ENCODE measurements around the gene FAAP20.

FAAP20 gene

DNA sequence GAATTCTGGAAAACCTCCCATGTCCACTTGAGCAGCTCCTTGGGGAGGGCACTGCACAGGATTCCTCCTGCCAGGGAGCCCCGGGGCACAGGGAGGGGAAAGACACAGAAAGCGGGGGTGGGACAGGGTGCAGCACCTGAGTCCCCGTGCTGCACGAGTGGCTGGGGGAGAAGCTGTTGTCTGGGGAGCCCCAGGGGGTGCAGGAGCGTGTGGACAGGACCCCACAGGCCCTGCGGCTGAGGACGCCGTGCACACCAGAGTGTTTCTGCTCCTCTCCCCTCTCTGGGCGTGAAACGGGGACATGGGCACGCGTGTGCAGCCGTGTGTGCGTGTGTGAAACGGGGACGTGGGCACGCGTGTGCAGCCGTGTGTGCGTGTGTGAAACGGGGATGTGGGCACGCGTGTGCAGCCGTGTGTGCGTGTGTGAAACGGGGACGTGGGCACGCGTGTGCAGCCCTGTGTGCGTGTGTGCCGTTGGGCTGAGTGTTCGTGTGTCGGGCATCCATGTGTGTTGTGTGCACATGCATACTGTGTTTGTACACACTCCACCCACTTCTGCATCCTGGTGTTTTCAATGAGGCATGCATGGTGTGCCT is 21.9 kb downstream of the FAAP20 start:
- TF ChIP-seq, protein P1, sequence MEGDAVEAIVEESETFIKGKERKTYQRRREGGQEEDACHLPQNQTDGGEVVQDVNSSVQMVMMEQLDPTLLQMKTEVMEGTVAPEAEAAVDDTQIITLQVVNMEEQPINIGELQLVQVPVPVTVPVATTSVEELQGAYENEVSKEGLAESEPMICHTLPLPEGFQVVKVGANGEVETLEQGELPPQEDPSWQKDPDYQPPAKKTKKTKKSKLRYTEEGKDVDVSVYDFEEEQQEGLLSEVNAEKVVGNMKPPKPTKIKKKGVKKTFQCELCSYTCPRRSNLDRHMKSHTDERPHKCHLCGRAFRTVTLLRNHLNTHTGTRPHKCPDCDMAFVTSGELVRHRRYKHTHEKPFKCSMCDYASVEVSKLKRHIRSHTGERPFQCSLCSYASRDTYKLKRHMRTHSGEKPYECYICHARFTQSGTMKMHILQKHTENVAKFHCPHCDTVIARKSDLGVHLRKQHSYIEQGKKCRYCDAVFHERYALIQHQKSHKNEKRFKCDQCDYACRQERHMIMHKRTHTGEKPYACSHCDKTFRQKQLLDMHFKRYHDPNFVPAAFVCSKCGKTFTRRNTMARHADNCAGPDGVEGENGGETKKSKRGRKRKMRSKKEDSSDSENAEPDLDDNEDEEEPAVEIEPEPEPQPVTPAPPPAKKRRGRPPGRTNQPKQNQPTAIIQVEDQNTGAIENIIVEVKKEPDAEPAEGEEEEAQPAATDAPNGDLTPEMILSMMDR (IDR thresholded peaks at IDR 0.05): no peak
- Histone ChIP-seq H3K4me2 (ENCODE audit: low read length) (no peak overlapping the region), H3K4me3 (ENCODE audit: low read depth, low read length) (no peak overlapping the region), H3K4me1 (no peaks in the 10 kb centered on the region), H3K27me3 (ENCODE audit: control insufficient read depth, insufficient read depth, low read length) (no peaks in the 10 kb centered on the region), H2AFZ (no peak overlapping the region), H3K9ac (no peak overlapping the region), H3K27ac (no peak overlapping the region), H3K9me3 (ENCODE audit: control insufficient read depth, low read length) (no peaks in the 10 kb centered on the region), H3K79me2 (no peaks in the 10 kb centered on the region), H3K36me3 (ENCODE audit: control insufficient read depth, insufficient read depth, low read length) (no peaks in the 10 kb centered on the region)

DNA sequence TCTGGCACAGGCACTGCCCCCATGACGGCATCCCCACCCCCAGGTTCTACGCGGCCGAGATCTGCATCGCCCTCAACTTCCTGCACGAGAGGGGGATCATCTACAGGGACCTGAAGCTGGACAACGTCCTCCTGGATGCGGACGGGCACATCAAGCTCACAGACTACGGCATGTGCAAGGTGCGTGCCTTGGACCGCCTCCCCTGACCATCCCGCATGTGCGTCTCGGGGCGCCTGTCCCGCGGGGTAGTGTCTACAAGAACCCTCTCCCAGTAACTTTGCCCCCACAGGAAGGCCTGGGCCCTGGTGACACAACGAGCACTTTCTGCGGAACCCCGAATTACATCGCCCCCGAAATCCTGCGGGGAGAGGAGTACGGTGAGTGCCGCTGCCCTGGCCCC is 22.6 kb downstream of the FAAP20 start:
- Histone ChIP-seq H3K4me1 (no peaks in the 10 kb centered on the region), H3K36me3 (ENCODE audit: control insufficient read depth, insufficient read depth, low read length) (no peaks in the 10 kb centered on the region), H3K79me2 (no peaks in the 10 kb centered on the region), H2AFZ (no peak overlapping the region), H3K9ac (no peak overlapping the region), H3K9me3 (ENCODE audit: control insufficient read depth, low read length) (no peaks in the 10 kb centered on the region), H3K27ac (no peak overlapping the region), H3K4me3 (ENCODE audit: low read depth, low read length) (no peak overlapping the region), H3K27me3 (ENCODE audit: control insufficient read depth, insufficient read depth, low read length) (no peaks in the 10 kb centered on the region), H3K4me2 (ENCODE audit: low read length) (no peak overlapping the region)
- TF ChIP-seq, protein P1 (IDR thresholded peaks at IDR 0.05): no peak

DNA sequence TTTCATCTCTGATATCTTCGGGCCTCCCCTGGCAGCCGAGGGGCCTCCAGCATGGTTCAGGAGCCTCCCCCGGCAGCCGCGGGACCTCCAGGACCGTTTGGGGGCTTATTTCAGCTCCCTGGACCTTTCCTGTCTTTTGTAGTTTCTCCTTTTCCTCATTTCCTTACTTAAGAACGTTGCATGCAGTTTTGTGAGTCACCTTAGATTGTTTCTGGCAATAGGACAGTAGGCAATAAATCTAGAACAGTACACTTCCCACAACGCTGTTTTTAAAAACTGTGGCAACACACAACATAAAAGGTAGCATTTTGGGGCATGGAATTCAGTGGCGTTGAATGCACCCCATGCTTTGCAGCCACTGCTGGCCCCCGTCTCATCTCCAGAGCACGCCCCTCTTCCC is 24.4 kb downstream of the FAAP20 start:
- Histone ChIP-seq H3K36me3 (ENCODE audit: control insufficient read depth, insufficient read depth, low read length) (no peaks in the 10 kb centered on the region), H2AFZ (no peak overlapping the region), H3K9ac (no peak overlapping the region), H3K79me2 (no peaks in the 10 kb centered on the region), H3K4me2 (ENCODE audit: low read length) (no peak overlapping the region), H3K27ac (no peak overlapping the region), H3K27me3 (ENCODE audit: control insufficient read depth, insufficient read depth, low read length) (no peaks in the 10 kb centered on the region), H3K4me1 (no peaks in the 10 kb centered on the region), H3K4me3 (ENCODE audit: low read depth, low read length) (no peak overlapping the region), H3K9me3 (ENCODE audit: control insufficient read depth, low read length) (no peaks in the 10 kb centered on the region)
- TF ChIP-seq, protein P1 (IDR thresholded peaks at IDR 0.05): no peak

DNA sequence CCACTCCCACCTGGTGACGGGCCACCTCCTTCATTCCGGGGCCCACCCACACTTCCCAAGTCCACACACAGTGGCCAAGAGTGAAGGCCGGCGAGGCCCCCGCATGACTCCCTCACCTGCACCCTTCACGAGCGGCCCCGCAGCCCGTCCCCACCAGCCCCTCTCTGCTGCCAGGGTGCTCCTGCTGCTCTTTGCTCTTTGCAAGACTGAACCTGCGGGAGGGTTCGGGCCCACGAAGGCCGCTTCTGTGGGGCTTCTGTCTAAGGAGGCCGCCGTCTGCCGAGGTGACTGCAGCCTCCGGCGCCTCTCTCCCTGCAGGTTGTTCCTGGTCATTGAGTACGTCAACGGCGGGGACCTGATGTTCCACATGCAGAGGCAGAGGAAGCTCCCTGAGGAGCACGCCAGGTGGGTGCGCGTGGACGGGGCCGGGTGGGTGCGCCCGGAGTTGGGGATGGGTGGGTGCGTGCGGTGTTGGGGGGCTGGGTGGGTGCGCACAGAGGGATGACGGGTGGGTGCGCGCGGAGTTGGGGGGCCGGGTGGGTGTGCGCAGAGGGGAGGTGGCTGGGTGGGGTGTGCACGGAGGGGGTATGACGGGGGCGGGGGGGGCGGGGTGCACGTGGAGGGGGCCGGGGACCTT is 25.3 kb downstream of the FAAP20 start:
- Histone ChIP-seq H3K9me3 (ENCODE audit: control insufficient read depth, low read length) (no peaks in the 10 kb centered on the region), H2AFZ (no peak overlapping the region), H3K4me1 (no peaks in the 10 kb centered on the region), H3K4me2 (ENCODE audit: low read length) (no peak overlapping the region), H3K9ac (no peak overlapping the region), H3K27ac (no peak overlapping the region), H3K36me3 (ENCODE audit: control insufficient read depth, insufficient read depth, low read length) (no peaks in the 10 kb centered on the region), H3K27me3 (ENCODE audit: control insufficient read depth, insufficient read depth, low read length) (no peaks in the 10 kb centered on the region), H3K4me3 (ENCODE audit: low read depth, low read length) (no peak overlapping the region), H3K79me2 (no peaks in the 10 kb centered on the region)
- TF ChIP-seq, protein P1 (IDR thresholded peaks at IDR 0.05): no peak

DNA sequence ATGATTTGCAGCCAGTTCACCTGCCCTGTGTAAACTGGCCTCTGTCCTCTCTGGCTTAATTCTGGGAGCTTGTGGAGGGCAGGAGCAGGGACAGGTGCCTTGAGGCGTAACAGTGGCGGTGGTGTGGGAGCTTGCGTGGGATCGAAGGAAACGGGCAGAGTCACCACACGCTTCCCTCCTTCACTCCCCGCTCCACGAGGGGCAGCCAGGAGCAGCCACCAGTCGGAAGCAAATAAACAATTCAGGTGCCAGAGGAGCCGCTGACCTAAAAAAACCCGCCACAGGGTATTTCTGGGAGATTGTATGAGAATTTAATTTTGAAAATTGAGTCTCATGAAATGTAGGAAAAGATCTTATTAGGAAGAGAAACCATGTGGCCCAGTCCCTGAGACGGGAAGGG is 26.0 kb downstream of the FAAP20 start:
- TF ChIP-seq, protein P1 (IDR thresholded peaks at IDR 0.05): no peak
- Histone ChIP-seq H3K27me3 (ENCODE audit: control insufficient read depth, insufficient read depth, low read length) (no peaks in the 10 kb centered on the region), H3K79me2 (no peaks in the 10 kb centered on the region), H3K4me2 (ENCODE audit: low read length) (no peak overlapping the region), H3K36me3 (ENCODE audit: control insufficient read depth, insufficient read depth, low read length) (no peaks in the 10 kb centered on the region), H3K27ac (no peak overlapping the region), H3K4me3 (ENCODE audit: low read depth, low read length) (no peak overlapping the region), H3K9ac (no peak overlapping the region), H2AFZ (no peak overlapping the region), H3K9me3 (ENCODE audit: control insufficient read depth, low read length) (no peaks in the 10 kb centered on the region), H3K4me1 (no peaks in the 10 kb centered on the region)
